NOMO-1 (cell line): ENCODE results near the gene EIF1AD.
"Not testable (repeated sequence)": the region's sequence is repeated elsewhere in the genome, so short reads cannot be mapped to it uniquely, and the experiment has no call there.

Experiments
- DNase-seq, 2 experiments: peaks; one replicate each; lab custom pipeline; 2025; ENCODE audit not compliant: unreplicated experiment in 2 of 2; lab: John Stamatoyannopoulos, UW

Gene EIF1AD

DNA sequence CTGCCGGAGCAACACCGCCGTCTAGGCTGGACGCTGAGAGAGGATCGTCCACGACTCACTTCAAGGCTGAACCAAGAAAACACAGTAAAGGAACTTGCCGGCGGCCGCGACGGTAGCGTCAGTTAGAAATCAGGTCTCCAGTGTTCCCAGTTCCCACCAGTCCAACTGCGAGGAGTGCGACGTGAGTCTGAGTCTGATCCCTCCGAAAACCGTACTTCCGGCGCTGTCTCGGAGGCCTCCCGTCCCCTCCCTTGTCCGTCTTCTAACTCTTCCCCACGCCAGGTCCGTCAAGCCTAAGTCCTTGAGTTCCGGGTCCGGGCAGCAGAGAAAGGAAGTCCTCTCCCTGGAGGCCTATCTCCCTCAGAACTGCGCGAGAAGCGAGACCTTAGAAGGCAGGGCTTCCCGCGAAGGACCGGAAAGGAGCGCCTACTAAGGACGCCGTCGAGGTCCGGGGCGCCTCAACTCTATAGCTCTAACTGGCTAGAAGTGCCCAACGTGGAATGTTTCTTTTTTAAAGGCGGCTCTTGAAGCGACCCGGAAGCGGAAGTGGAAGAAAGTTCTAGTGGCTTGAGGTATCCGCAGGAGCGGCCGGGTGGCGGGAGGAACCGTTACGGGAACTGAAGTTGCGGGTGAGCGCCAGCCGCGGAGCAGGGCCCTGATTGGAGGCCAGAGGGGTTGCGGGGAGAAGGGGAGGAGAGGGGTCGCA lies at the start of gene EIF1AD, which contains the start of gene BANF1:
Gene EIF1AD (minus strand): TSS at position 216 of the 706 bp plus-strand sequence. CDS start 1,768 bp downstream, outside the sequence.
Gene BANF1 (plus strand): TSS at position 562 of the 706 bp plus-strand sequence. CDS start 748 bp downstream, outside the sequence.
- DNase-seq = peak; percentile 99 to 100

- no peak for DNase-seq
These were observed 49.4 kb upstream of the EIF1AD start for GRCh38 chr11:66051371-66051765.

GRCh38 chr11:66050581-66051231 lies 48.7 kb upstream of the EIF1AD start:
- no peak for DNase-seq

GRCh38 chr11:66048547-66049323 lies 46.8 kb upstream of the EIF1AD start, which contains the start of gene GAL3ST3:
GAL3ST3 (minus strand) TSS chr11:66049161; CDS start chr11:66045415, 3,746 bp downstream.
- DNase-seq = no peak

DNA sequence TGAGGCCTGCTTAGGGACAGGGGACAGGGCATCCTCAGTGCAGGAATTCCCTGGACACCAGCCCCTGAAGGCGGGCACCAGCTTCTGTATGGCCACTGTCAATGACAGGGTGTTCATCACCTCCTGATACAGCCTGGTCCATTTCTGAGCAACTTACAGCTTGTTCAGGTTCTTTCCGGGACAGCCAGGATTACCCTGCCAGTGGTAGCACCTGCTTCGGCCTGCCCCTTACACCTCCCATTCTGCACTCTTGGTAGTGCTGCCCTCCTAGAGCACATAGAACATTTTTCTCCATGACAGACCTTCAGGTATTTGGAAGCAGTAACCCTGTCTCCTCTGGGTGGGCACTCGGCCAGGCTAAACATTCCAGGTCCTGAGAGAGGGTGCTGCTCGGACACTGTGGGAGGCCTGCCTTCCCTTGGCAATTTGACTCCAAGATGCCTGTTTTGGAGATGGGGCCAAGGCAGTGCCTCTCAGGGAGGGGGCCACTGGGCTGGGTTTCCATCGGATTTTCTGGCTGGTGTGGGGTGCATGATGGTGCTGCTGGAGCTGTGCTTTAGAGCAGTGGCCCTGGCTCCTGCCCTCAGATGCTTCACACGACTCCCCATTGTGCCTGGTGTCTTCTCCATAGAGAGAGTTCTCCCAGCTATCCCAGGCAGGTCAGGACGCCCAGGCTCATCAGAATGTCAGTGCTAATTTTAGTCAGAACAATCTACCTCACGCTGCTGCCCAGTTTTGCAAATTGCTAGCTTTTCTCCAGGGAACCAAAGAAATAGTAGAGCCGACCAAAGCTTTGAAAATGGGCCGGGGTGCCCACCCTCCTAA lies 45.8 kb upstream of the EIF1AD start:
- no peak for DNase-seq

DNA sequence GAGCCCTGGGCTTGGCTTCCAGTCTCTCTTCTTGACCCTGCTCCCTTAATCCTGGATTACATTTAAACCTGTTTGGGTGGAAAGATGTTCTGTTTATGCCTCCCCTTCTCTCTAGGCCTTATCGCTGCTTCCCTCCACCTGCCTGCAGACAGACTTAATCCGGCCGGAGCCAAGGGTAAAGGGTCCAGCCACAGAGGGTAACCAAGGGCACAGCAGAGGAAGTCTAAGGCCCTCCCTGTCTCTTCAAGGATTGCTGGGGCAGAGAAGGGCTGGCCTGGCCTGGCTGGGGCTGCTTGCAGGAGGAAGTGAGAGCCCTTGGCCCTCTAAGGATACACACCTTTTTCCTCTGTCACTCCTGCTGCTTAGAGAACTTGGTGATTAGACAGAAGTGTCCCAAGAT lies 44.9 kb upstream of the EIF1AD start:
- DNase-seq = no peak

DNA sequence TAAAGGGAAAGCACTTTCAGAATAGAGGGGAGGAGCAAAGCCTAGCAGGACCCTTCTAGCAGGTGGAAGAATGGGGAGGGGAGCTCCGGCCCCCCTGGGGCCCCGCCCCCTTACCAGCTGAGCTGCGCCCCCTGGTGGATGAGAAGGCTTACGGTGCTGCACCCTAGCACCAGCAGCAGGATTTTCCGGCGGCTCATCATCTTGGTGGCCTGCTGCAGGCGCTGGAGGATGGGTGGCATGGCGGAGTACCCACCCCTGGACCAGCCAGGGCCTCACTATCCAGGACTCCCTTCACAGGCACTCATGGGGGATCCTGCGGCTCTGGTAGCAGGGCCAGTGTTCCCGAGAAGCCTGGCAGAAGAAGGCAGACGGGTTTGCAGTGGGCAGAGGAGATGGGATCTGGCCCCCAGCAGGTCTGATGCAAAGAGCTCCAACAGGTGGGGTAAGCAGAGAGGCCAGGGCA lies 43.3 kb upstream of the EIF1AD start:
- DNase-seq = peak; percentile 60 to 74

DNA sequence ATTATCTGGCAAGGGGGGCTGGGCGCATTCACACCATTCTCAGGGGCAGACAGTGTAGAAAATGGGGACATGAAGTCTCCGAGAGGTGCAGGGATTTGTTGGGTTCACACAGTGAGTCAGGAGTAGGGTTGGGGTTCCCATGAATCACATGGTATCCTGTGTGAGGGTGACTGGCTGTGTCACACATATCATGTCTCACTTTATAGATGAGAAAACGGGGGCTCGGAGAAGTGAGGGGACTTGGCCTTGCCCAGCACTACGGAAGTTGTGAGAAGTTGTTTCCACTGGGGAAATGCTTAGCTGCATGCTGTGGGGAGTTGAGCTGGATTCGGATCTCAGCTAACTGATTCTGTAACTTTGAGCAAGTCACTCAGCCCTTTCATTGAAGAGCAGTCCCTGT lies 42.8 kb upstream of the EIF1AD start:
- DNase-seq = no peak

- no peak for DNase-seq
These were observed 41.3 kb upstream of the EIF1AD start for GRCh38 chr11:66042996-66043906.

DNA sequence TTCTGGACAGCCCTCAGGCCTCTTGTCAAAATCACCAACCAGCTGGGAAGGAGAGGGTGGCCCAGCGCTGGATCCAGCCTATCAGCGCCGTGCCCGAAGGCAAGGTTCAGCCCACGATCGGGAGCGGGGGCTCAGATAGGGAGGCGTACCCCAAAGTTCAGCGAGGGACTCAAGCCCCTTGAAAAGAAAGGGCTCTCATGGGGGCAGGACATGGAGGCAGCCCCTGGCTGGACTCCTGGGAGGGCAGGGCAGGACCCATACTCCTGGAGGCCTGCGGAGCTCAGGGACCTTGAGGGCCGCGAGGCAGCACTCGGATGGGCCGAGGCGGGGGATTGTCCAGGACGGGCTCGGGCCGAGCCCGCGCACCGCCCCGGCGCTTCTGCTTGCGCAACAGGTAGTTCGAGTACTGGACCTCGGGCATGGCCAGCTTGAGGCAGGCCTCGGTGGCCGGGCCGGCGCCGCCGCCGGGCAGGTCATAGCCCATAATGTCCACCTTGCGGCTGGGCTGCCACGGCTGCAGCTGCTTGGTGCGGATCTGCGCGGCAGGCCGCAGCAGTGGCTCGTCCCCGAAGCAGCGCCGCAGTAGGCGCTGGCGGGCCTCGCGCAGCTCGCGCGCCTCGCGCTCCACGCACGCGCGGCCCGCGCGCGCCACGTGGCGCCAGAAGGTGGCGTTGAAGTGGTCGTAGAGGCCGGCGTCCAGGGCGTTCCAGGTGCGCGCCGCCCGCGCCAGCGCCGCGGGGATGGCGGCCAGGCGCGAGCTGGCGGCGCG lies 40.5 kb upstream of the EIF1AD start:
- DNase-seq = no peak

- no peak for DNase-seq
These were observed 37.8 kb upstream of the EIF1AD start for GRCh38 chr11:66039765-66040164.

DNA sequence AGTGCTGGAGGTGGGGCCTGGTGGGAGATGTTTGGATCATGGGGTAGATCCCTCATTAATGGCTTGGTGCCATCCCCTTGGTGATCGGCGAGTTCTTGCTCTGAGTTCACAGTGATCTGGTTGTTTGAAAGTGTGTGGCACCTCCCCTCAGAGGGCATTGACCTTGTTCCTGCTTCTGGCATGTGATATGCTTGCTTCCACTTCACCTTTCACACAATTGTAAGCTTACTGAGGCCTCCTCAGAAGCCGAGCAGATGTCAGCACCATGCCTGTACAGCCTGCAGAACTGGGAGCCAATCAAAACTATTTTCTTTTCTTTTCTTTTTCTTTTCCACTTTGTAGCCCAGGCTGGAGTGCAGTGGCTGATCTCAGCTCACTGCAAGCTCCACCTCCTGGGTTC lies 35.4 kb upstream of the EIF1AD start:
- no peak for DNase-seq

DNA sequence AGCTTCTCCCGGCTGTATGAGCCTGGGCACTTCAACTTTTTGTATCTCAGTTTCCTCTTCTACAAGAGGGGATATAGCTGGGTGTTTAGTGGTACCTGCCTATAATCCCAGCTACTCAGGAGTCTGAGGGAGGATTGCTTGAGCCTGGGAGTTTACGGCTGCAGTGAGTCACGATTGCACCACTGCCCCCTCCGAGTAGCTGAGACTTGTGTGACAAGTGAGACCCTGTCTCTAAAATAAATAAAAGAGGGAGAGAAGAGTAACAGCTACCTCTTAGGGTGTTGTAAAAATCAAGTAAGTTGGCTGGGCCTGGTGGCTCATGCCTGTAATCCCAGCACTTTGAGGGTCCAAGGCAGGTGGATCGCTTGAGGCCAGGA lies 34.4 kb upstream of the EIF1AD start:
- DNase-seq = no peak

- no peak for DNase-seq
These were observed 33.8 kb upstream of the EIF1AD start for GRCh38 chr11:66035653-66036333.

GRCh38 chr11:66032957-66033735 lies 31.2 kb upstream of the EIF1AD start:
- DNase-seq = no peak

GRCh38 chr11:66026017-66026529 lies 24.1 kb upstream of the EIF1AD start, which contains the start of gene CATSPER1:
CATSPER1 (minus strand) TSS chr11:66026479; CDS start chr11:66026379, 100 bp downstream.
- no peak for DNase-seq

GRCh38 chr11:66023186-66023440 lies 21.2 kb upstream of the EIF1AD start:
- not testable (repeated sequence) for DNase-seq
